ENCODE measurements around the gene TIMP3.

Gene TIMP3

DNA sequence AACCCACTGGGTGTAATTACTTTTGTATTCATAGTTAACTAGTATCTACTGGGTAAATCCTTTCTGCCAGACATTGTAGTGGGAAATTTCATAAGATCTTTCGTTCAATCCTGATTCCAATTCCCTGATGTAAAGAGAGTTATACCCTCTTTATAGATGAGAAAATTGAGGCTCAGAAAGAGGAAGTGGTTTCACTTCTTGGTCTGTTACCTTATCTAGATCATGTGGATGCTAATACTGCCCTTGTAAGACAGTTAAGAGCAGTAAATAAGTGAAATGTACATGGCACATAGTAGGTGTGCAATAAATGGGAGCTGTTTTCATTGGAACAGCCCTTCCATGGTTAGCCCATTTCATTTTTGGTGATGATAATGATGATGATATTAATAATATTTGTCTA lies 46.7 kb downstream of the TIMP3 start:
- FAIRE-seq: no peak

DNA sequence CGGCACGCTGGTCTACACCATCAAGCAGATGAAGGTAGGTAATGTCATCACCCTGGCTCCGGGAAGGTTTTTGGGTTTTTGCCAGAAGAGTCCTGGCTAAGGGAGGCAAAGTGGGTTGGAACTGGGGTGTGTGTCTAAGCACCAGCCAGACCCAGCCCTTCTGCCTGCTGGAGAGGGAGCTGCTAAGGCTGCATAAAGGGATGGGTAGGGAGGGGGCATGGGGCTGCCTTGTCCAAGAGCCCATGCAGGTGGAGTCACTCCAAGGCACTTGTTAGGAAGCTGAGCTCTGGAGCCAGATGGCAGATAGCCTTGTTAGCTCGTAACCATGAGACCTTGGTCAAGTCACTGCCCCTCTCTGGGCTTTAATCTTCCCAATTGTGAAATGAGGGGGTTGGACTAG lies 48.0 kb downstream of the TIMP3 start:
- DNase-seq (ENCODE audit: extremely low spot score, insufficient read length, low read depth) (no peak), FAIRE-seq (no peak)

More for the DNA sequence above, 46.7 kb downstream of the TIMP3 start:
- DNase-seq (ENCODE audit: extremely low spot score, insufficient read length, low read depth): no peak

DNA sequence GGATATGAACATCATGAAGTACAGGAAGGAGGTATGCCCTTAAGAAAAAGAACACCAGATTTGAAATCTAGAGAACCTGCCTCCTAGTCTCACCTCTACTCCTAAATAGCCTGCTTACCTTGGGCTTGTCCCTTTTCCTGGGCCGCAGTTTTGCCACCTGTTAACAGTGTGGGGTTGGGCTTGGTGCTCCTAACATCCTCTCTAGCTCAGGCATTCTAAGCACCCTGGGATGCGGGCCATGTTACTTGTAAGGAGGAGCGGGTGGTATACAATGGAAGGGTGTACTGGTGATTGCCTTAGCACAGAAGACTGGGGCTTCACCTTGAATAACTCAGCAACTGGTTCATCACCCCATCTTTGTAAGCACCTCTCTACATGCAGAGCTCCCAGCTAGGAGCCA lies 48.7 kb downstream of the TIMP3 start:
- no peak for DNase-seq (ENCODE audit: extremely low spot score, insufficient read length, low read depth)
- no peak for FAIRE-seq

DNA sequence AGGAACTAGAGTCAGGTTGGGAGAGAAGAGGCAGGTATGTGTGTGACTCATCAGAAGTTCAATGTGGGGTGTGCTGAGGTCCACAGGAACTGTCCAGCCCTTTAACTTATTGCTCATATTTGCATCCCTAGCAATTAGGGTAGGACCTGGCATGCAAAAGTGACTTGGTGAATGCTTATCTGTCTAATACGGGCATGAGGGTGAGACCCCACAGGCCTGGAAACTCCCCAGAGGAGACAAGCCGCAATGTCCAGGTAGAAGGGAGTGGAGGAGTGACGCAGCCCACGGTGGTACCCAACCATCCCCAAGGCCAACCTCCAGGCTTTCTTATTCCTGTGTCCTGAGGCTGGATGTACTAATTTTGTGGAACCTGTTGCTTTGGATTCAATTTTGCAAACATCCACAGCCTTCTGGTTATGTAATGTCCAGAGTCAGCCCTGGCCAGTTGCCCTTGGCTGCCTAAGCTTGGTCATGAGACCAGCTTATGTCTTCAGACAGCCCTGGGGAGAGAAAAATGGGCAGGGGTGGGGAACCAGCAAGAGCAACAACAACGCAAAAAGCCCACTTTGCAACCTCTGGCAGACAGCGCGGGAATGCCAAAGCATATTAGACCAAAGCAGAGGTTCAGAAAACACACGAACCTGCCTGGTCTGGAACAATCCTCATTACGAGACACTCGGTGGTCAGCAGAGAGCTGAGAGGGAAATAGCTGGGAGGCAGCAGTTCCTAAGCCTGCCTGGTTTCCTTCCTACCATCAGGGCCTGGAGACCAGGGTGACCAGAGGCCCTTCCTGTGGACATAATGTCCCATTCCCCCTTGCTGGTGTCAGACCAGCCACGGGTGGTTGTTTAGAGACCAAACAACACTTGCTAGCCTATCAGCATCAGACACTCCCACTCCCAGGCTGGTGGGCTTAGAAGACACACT lies 49.3 kb downstream of the TIMP3 start:
- FAIRE-seq (no peak), DNase-seq (ENCODE audit: extremely low spot score, insufficient read length, low read depth) (no peak)

DNA sequence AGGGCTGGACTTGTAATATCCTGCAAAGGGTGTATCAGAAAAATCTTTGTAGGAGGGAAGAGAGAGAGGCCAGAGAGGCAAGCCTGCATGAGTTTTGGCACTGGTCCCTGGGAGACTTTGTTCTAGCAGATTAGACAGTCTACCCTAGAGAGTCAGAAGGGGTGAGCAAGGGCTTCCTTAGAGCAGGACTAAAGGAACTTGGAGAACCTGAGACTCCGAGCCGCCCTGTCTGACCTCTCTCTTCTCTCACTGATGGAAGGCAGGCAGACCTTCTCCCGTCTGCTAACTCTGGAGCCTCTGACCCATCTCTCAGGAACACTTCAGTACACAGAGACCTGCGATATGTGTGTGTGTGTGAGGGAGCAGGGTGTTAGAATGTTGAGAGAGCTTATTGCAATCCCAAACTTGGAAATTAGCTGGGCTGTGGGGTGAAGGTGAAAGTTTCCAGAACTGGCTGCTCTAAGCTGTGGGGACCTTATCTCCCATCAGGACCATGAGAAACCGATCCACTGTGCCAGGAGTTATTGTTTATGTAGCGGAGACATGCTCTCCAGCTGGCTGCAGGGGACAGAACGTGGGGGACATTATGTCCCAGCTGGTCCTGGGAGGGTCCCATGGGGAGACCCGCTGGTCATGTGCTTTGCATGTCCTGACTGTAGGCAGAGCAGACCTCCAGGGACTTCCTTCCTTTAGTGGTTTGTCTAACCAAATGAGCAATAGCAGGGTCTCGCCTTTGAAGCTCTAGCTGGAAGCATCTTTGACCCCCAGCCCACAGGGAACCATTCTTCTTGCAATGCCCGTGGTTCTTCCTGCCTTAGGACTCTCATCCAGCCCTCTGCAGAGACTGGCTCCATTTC lies 51.1 kb downstream of the TIMP3 start:
- FAIRE-seq: no peak

DNA sequence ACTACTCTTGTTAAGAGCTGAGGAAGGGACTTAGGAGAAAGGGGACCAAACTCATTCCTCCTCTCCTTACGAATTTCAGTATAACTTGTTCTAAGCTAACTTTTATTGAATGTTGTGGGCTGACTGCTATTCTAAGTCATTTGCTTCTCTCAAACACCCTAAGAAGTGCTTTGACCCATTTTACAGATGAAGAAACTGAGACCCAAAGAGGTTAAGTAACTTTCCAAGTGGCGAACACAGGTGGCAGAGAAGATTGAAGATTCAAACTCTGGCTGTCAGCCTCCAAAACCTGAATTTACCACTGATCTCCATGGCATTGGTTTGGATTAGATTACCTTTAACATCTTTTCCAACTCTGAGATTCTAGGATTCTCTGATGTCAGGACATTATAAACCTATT lies 52.2 kb downstream of the TIMP3 start:
- DNase-seq (ENCODE audit: extremely low spot score, insufficient read length, low read depth) (no peak), FAIRE-seq (no peak)

More for the DNA sequence above, 51.1 kb downstream of the TIMP3 start:
- DNase-seq (ENCODE audit: extremely low spot score, insufficient read length, low read depth): no peak

DNA sequence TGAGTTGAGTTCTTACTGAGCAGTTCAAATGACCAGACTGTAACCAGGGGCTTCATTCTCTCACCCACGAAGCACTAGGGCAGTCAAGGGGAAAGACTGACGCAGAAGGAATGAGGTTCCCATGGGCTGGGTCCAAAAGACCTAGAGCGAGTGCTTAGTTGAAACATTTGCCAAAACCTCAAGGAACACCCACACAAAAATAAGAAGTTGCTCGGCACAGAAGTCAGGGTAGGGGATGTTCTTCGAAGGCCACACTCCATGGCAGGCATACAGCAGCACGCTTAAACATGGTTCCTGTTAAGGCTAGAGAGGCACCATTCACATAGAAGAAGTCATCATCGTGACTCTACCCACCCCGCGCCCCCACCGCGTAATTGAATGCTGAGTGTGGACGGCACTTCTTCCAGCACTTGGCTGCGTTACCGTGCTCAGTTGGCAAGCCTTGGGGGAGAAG lies 52.9 kb downstream of the TIMP3 start:
- FAIRE-seq (no peak), DNase-seq (ENCODE audit: extremely low spot score, insufficient read length, low read depth) (no peak)

DNA sequence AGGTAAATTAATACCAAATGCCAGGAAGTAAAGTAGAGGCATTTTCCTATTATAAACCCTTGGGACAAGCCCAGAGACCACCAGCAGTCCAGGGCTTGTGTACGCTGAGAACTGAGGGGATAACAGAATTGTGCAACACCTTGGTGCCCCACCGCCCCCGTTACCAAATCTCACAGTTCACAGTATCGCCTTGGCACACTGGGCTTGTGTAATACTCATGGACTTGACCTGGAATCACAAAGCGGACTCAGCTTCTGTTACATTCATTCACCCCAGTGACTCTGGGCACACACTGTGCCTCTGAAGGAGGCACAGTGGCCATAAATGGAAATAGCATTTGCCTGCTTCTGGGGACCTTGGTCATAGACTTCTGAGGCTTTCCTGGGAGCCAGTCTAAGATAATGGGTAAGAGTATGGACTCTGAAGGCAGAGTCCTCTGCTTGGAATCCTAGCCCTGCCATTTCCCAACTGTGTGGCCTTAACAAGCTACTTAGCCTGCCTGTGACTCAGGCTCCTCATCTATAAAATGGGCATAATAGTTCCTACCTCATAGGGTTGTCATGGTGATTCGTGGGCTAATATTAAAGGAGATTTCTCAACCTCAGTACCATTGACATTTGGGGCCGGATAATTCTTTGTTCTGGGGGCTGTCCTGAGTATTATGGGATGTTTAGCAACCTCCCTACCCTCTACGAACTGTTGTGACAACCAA lies 53.7 kb downstream of the TIMP3 start:
- FAIRE-seq (no peak), DNase-seq (ENCODE audit: extremely low spot score, insufficient read length, low read depth) (no peak)

DNA sequence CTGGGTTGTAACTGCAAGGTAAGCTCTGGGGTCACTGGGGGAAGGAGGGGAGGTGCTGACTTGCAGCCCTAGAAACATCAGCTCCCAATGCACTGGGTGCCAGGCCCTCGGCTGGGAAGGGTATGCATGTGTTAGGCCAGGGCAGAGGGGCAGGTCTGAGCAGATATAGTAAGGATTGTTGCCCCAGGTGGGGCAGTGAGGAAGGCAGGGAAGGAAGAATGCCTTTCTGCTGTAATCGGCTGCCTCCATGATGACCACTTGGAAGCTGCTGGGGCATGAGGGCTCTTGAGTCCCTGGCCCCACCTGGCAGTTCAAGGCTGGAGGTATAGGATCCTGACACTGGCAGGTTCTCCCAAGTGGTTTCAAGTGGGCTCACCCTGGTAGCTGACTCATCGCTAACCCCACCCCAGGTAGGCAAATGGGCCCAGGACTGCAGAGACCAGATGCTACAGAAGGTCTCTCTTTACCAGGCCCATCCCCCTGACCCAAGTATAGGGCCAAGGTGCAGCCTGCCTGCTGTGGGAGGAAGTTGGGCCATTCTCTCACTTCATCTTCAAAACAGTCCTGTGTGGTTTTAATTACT lies 56.7 kb downstream of the TIMP3 start:
- no peak for FAIRE-seq
- no peak for DNase-seq (ENCODE audit: extremely low spot score, insufficient read length, low read depth)

DNA sequence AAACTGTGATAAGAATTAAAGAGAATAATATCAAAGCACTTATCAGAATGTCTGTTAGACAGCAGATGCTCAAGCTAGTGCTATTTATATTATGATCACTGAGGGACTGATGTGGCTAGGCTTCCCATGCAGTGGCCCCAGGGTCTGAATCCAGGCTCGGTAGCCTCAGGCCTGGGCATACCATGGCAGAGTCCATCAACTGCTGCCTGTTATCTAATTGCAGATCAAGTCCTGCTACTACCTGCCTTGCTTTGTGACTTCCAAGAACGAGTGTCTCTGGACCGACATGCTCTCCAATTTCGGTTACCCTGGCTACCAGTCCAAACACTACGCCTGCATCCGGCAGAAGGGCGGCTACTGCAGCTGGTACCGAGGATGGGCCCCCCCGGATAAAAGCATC lies 57.5 kb downstream of the TIMP3 start:
- FAIRE-seq: no peak
- no peak for DNase-seq (ENCODE audit: extremely low spot score, insufficient read length, low read depth)

DNA sequence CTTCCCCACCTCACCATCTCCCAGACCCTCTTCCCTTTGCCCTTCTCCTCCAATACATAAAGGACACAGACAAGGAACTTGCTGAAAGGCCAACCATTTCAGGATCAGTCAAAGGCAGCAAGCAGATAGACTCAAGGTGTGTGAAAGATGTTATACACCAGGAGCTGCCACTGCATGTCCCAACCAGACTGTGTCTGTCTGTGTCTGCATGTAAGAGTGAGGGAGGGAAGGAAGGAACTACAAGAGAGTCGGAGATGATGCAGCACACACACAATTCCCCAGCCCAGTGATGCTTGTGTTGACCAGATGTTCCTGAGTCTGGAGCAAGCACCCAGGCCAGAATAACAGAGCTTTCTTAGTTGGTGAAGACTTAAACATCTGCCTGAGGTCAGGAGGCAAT lies 58.2 kb downstream of the TIMP3 start:
- no peak for FAIRE-seq
- DNase-seq (ENCODE audit: extremely low spot score, insufficient read length, low read depth): no peak

DNA sequence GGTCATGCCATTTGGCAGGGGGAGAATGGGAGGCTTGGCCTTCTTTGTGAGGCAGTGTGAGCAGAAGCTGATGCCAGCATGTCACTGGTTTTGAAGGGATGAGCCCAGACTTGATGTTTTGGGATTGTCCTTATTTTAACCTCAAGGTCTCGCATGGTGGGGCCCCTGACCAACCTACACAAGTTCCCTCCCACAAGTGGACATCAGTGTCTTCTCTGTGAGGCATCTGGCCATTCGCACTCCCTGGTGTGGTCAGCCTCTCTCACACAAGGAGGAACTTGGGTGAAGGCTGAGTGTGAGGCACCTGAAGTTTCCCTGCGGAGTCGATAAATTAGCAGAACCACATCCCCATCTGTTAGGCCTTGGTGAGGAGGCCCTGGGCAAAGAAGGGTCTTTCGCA lies 59.8 kb downstream of the TIMP3 start:
- FAIRE-seq (no peak), DNase-seq (ENCODE audit: extremely low spot score, insufficient read length, low read depth) (no peak)

DNA sequence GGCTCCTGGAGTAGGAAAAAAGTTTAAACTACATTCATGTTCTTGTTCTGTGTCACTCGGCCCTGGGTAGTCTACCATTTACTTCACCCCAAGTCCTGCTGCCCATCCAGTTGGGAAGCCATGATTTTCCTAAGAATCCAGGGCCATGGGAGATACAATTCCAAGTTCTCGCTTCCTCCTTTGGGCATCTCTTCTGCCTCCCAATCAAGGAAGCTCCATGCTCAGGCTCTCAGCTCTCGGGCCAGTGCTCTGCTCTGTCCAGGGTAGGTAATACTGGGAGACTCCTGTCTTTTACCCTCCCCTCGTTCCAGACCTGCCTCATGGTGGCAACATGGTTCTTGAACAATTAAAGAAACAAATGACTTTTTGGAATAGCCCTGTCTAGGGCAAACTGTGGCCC lies 60.6 kb downstream of the TIMP3 start:
- DNase-seq (ENCODE audit: extremely low spot score, insufficient read length, low read depth) (no peak), FAIRE-seq (no peak)

DNA sequence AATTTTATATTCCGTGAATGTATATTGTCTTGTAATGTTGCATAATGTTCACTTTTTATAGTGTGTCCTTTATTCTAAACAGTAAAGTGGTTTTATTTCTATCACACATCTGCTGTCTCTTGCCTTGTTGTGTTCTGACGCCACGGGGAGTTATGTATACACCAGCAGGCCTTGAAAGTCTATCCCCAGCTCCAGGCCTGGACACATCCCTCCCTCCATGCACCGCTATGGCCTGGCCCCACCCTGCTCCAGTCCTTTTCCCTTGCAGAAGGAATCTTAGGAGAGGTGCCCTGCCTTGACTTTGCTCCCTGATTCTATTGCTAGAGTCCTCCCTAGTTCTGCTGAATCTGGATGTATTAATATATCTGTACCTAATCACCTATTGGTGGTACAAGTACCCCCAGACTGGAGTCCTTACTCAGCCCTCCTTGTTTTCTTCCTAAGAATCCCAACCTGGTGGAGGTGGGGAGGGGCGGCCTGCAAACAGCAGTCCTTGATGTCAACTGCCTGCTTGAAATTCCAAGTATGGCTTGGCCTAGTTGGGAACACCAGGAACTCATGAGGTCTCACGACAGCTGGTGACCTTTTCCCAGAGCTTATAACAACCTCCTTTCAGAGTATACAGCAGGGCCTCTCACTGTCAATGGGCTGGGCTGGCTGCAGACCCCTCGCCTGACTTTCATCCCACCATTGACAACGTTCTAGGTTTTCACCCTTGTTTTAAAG lies 61.6 kb downstream of the TIMP3 start:
- DNase-seq (ENCODE audit: extremely low spot score, insufficient read length, low read depth): no peak
- no peak for FAIRE-seq

DNA sequence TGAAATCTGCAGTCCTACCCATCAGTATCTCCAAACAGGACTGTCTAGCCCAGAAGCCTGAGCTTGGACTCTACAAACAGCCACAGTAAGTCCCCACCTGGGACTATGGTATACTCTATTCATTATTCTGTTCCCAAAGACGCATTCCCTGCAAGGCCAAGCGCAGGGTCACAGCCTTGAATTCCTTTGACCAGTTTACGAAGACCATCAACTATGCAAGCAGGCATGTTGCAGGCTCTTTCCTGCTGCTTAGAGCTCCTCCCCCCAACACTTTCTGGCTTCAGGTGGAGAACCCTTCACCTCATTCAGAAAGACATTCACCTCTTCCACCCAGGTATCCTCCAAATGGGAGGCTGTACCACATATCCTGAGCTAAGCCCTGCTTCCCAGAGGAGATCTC lies 62.5 kb downstream of the TIMP3 start:
- no peak for FAIRE-seq
- no peak for DNase-seq (ENCODE audit: extremely low spot score, insufficient read length, low read depth)

DNA sequence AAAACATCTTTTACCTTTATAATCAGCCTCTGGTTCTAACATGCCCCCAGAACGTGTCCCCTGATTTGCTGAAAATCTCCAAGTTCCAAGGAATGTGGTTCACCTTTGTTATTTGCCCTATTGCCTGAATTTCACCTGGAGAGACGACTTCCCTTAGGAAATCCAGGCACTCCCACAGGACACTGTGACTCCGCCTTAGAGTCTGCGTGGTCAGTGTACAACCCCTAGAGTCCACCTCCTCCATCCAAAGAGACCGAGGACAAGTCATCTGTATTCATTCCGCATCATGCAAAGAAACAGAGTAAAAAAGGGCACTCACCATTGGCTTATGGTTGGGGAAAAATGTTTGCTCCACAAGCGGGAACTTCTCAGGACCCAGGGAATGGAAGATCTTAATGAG lies 63.1 kb downstream of the TIMP3 start:
- FAIRE-seq (no peak), DNase-seq (ENCODE audit: extremely low spot score, insufficient read length, low read depth) (no peak)

DNA sequence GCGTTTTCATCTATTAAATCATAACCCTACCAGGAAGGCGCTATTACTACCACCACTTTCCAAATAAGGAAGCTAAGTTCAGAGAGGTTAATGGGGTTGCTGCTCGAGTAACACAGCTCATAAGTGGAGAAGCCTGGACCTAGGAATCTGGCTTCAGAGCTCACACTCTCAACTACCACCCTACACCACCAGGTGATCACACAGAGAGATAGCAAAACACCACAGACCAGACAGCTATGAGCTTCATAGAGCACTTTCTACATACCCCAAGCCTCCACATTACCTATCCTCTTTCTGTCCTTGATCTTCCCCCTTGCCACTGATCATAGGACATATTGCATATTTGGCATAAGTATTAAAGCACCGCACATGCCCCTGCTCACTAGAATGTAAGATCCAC lies 65.4 kb downstream of the TIMP3 start:
- DNase-seq (ENCODE audit: extremely low spot score, insufficient read length, low read depth): no peak
- FAIRE-seq: no peak

DNA sequence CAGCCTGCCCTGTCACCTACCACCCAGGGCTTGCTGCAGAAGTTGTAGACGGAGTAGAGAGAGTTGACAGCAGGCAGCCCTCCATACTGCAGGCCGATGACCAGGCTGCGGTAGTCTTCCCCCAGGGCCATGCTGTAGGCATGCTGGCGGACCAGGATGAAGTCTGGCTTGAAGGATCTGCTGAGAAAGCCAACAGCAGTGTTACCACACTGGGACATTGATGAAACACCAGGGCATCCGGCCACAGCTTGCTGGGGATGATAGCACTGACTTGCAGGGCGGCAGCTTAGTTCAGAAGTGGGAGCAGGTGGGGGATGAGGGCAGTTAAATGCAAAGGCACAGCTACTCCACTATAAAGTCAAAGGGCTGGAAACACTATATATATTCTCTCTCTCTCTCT lies 67.4 kb downstream of the TIMP3 start:
- DNase-seq (ENCODE audit: extremely low spot score, insufficient read length, low read depth) (no peak), FAIRE-seq (no peak)

DNA sequence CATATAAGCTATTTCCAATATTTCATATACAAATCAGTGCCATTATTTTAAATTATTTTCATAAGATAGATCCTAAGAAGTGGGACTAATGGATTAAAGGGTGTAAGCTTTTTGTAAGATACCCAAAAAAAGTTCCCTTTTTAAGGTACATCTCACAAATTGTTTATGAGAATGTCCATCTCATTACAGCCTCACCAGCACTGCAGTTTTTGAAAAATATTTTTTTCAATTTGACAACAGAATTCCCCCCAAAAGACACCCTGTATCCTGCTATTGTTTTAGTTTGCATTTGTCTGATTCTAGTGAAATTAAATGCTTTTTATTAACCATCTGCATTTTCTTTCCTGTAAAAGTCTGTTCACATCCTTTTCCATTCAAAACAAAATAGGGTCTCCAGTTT lies 69.0 kb downstream of the TIMP3 start:
- no peak for DNase-seq (ENCODE audit: extremely low spot score, insufficient read length, low read depth)
- FAIRE-seq: no peak
